ENCODE measurements around the gene ZBTB47.

ZBTB47 gene

DNA sequence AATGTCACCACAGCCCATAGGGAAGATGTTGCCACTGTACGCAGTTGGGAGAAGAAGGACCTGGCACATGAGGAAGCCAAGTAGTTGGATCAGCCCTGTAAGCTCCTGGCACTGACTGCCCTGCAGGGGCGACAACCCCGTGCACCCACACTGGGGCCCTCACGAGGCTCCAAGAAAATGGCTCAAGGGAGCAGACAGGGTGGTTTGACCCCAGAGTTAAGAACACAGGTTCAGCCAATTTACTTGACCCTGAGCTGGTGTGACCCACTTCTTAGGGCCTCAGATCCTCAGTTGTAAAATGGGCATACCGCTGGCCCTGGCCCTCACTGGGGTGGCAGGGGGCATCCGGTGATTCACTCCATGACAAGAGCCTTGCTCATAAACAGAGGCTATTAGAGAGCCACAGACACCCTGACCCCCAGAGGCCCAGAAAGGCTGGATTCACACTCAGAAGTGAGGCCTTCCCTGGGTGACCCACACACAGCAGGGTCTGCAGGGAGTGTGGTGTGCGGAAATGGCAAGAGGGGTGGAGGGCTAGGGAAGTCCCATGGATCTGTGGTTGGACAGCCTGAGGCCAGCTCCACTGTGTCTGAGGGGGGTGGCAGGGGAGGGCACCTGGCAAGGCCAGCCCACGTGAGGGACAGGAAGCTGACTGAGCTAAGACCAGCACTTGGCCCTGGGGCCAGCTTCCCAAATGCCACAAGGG, 50.8 kb downstream of the ZBTB47 start:
- Histone ChIP-seq H3K4me3 (IDR thresholded peaks at IDR 0.05; ENCODE audit: insufficient read depth, low read depth, low read length) (no peak overlapping the region), H3K4me1 (ENCODE audit: low read depth, poor library complexity, severe bottlenecking) (peaks cover 5% of the 10 kb centered on the region)

DNA sequence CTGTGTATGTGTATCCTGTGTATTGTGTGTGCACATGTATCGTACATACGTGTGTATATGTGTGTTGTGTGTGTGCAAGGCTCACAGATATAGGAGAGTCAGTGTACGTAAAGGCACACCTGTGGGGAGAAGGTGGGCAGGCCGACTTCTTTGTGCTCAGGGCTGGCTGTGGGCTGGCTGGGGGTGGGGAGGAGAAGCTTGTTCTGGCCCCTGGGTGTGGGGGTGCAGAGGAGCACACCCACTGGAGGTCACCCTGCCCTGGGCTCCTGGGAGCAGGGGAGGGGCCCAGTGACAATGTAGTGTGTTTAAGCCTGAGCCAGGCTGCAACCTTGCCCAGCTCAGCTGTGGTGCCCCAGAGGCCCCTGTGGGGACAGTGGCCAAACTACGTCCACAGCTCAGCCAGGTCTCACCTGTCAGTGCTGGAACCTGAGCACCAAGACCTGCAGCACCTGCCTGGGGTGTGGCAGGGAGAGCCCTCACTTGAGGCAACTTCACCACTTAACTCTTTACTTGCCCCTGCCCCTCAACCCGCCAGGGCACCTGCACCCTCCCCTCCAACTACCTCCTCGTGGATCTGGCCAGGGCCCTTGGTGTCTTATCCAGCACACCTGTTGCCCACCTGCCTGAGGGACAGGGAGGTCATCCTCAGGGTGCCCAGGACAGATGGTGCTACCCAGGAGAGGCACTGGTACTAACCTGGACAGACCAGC, 51.7 kb downstream of the ZBTB47 start:
- H3K27ac ChIP-seq: no peak overlapping the region
- TF ChIP-seq, protein P1, sequence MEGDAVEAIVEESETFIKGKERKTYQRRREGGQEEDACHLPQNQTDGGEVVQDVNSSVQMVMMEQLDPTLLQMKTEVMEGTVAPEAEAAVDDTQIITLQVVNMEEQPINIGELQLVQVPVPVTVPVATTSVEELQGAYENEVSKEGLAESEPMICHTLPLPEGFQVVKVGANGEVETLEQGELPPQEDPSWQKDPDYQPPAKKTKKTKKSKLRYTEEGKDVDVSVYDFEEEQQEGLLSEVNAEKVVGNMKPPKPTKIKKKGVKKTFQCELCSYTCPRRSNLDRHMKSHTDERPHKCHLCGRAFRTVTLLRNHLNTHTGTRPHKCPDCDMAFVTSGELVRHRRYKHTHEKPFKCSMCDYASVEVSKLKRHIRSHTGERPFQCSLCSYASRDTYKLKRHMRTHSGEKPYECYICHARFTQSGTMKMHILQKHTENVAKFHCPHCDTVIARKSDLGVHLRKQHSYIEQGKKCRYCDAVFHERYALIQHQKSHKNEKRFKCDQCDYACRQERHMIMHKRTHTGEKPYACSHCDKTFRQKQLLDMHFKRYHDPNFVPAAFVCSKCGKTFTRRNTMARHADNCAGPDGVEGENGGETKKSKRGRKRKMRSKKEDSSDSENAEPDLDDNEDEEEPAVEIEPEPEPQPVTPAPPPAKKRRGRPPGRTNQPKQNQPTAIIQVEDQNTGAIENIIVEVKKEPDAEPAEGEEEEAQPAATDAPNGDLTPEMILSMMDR (conservative IDR thresholded peaks at IDR 0.05; ENCODE audit: low read depth, low read length): no peak
- H2AFZ ChIP-seq (ENCODE audit: low read depth): no peak overlapping the region
- no peaks in the 10 kb centered on the region for H3K79me2 ChIP-seq (ENCODE audit: insufficient read depth, low read depth)
- H3K4me3 ChIP-seq (IDR thresholded peaks at IDR 0.05; ENCODE audit: insufficient read depth, low read depth, low read length): no peak overlapping the region
- H3K36me3 ChIP-seq (ENCODE audit: insufficient read depth): no peaks in the 10 kb centered on the region
- no peaks in the 10 kb centered on the region for H3K27me3 ChIP-seq (ENCODE audit: insufficient read depth, low read depth)
- no peaks in the 10 kb centered on the region for H3K4me1 ChIP-seq (ENCODE audit: low read depth, poor library complexity, severe bottlenecking)
- no peak overlapping the region for H3K9ac ChIP-seq
- no peaks in the 10 kb centered on the region for H4K20me1 ChIP-seq (ENCODE audit: insufficient read depth)
- H3K4me2 ChIP-seq: no peak overlapping the region

More for the DNA sequence above, 50.8 kb downstream of the ZBTB47 start:
- no peaks in the 10 kb centered on the region for H3K79me2 ChIP-seq (ENCODE audit: insufficient read depth, low read depth)
- H4K20me1 ChIP-seq (ENCODE audit: insufficient read depth): no peaks in the 10 kb centered on the region
- no peak overlapping the region for H3K9ac ChIP-seq
- no peak overlapping the region for H3K27ac ChIP-seq
- TF ChIP-seq, protein P1 (conservative IDR thresholded peaks at IDR 0.05; ENCODE audit: low read depth, low read length): no peak
- H3K27me3 ChIP-seq (ENCODE audit: insufficient read depth, low read depth): no peaks in the 10 kb centered on the region
- no peaks in the 10 kb centered on the region for H3K36me3 ChIP-seq (ENCODE audit: insufficient read depth)
- no peak overlapping the region for H3K4me2 ChIP-seq
- H2AFZ ChIP-seq (ENCODE audit: low read depth): no peak overlapping the region

DNA sequence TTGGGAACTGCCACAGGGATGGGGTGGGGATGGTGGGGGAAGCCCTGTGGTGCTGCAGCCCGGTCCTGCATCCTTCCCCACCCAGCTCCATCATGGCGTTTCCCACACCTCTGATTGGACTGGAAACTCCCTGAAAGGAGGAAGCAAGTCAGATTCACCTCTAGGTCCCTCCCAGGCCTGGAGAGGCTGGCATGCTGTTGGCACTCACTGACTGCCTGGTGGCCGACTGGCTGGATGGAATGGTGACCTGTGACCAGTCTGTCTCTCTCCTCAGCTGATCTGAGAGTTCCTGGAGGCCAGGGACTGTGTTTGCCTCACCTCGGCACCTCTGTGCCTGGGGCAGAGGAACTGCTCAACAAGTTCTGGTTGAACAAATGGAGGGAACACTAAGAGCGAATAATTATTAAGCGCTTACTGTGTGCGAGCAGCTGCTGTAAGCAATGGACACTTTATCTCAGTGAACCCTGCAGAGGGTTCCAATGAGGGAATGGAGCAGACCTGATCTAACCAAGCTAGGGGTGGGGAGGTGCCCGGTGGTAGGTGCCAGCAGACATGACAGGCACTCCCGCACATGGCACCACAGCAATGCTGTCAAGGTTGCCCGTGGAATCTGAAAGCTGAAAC, 52.6 kb downstream of the ZBTB47 start:
- H3K36me3 ChIP-seq (ENCODE audit: insufficient read depth): no peaks in the 10 kb centered on the region
- H3K9ac ChIP-seq: no peak overlapping the region
- H3K4me1 ChIP-seq (ENCODE audit: low read depth, poor library complexity, severe bottlenecking): no peaks in the 10 kb centered on the region
- H3K4me2 ChIP-seq: no peak overlapping the region
- H3K4me3 ChIP-seq (IDR thresholded peaks at IDR 0.05; ENCODE audit: insufficient read depth, low read depth, low read length): no peak overlapping the region
- no peak overlapping the region for H2AFZ ChIP-seq (ENCODE audit: low read depth)
- TF ChIP-seq, protein P1 (conservative IDR thresholded peaks at IDR 0.05; ENCODE audit: low read depth, low read length): no peak
- H3K79me2 ChIP-seq (ENCODE audit: insufficient read depth, low read depth): no peaks in the 10 kb centered on the region
- no peaks in the 10 kb centered on the region for H3K27me3 ChIP-seq (ENCODE audit: insufficient read depth, low read depth)
- H3K27ac ChIP-seq: no peak overlapping the region
- H4K20me1 ChIP-seq (ENCODE audit: insufficient read depth): no peaks in the 10 kb centered on the region

DNA sequence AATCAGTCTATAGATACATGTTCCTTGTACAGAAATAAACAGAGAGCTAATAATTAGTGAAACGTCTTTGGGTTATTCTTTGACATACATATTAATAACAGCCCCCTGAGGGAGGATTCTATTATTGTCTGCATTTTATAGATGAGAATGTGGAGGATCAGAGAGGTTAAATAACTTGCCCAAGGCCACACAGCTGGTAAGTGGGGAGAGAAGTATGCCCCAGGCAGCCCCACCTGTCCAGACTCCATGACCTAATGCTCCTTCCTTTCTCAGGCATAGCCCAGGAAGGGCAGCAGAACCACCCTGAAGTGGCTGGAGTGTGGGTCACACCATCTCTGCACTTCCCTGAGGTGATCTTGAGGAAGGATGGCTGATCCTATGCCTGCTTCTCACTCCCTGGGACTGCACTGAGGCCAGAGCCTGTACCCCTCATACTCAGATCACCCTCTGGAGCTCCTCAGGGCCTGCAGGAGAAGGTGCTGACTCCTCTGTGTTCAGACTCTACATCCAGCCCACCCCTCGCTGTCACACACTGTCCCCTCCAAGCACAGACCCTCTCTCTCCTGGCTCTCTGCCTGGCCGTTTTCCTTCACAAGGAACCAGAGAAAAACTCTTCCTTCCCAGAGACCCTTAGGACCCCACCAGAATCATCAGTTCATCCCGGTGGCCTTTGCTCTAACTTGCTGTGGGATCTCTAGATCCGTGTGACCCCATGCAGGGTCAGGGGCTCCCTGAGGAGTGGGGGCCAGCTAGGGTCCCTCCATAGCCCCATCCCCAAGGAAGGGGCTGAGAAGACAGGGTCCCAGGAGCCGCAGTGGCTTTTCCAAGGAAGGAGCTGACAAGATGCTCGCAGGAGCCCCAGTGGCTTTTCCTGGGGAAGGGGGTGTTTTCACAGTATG, 53.5 kb downstream of the ZBTB47 start:
- no peaks in the 10 kb centered on the region for H3K79me2 ChIP-seq (ENCODE audit: insufficient read depth, low read depth)
- no peaks in the 10 kb centered on the region for H3K27me3 ChIP-seq (ENCODE audit: insufficient read depth, low read depth)
- H3K4me3 ChIP-seq (IDR thresholded peaks at IDR 0.05; ENCODE audit: insufficient read depth, low read depth, low read length): no peak overlapping the region
- no peak overlapping the region for H3K9ac ChIP-seq
- no peak overlapping the region for H2AFZ ChIP-seq (ENCODE audit: low read depth)
- no peak overlapping the region for H3K27ac ChIP-seq
- no peaks in the 10 kb centered on the region for H3K36me3 ChIP-seq (ENCODE audit: insufficient read depth)
- no peaks in the 10 kb centered on the region for H3K4me1 ChIP-seq (ENCODE audit: low read depth, poor library complexity, severe bottlenecking)
- no peaks in the 10 kb centered on the region for H4K20me1 ChIP-seq (ENCODE audit: insufficient read depth)
- H3K4me2 ChIP-seq: no peak overlapping the region
- TF ChIP-seq, protein P1 (conservative IDR thresholded peaks at IDR 0.05; ENCODE audit: low read depth, low read length): no peak
